Hepatocyte (in vitro differentiated cells): ENCODE results near the gene RAP1A.

Source experiments
- EZH2 ChIP-seq: fragments of 200-600 bp; sonication (generic); IDR thresholded peaks from 2 replicates; pipeline ENCODE4 v1.6.1; 2016; ENCODE audit warnings: antibody characterized with exemption, mild to moderate bottlenecking, borderline replicate concordance
- TF ChIP-seq, protein P1 (sequence below): fragments of 200-600 bp; sonication (generic); IDR thresholded peaks from 2 replicates; pipeline ENCODE4 v1.5.1; 2016; ENCODE audit warnings: antibody characterized with exemption, mild to moderate bottlenecking; ENCODE audit not compliant: poor library complexity

GRCh38 chr1:111679541-111679940 lies 60.0 kb downstream of the RAP1A start:
- no peak for TF ChIP-seq EZH2
- TF ChIP-seq, protein P1, sequence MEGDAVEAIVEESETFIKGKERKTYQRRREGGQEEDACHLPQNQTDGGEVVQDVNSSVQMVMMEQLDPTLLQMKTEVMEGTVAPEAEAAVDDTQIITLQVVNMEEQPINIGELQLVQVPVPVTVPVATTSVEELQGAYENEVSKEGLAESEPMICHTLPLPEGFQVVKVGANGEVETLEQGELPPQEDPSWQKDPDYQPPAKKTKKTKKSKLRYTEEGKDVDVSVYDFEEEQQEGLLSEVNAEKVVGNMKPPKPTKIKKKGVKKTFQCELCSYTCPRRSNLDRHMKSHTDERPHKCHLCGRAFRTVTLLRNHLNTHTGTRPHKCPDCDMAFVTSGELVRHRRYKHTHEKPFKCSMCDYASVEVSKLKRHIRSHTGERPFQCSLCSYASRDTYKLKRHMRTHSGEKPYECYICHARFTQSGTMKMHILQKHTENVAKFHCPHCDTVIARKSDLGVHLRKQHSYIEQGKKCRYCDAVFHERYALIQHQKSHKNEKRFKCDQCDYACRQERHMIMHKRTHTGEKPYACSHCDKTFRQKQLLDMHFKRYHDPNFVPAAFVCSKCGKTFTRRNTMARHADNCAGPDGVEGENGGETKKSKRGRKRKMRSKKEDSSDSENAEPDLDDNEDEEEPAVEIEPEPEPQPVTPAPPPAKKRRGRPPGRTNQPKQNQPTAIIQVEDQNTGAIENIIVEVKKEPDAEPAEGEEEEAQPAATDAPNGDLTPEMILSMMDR, result no peak
